Panc1 (cell line): ENCODE results near the gene EEF1E1. TPM values are rescaled to one million over a fixed set of nuclear protein-coding genes. Genes with fewer than 3 reads are reported as not detected.
A peak's percentile ranks its signal among the peaks of the same experiment; 100 is the strongest.

Experiments used
- ATAC-seq: fragments of 200-7000 bp; cut with Tn5 transposase; 2 replicates; pipeline ENCODE4 v1.9.1; 2020; ENCODE audit warnings: mild to moderate bottlenecking, moderate library complexity
- BruUV-seq: library from RNA; stranded (reverse); fragments of 400-500 nt; replicated peaks from 2 replicates; lab custom pipeline; 2021; lab: Mats Ljungman, UMichigan
- CTCF ChIA-PET: fragments of 300-600 bp; sonication (Branson Sonifier 250); formaldehyde crosslinking; loops from one replicate; lab custom pipeline; 2022; ENCODE audit warnings: antibody characterized with exemption; lab: Charles Lee
- POLR2A ChIA-PET: fragments of 300-600 bp; sonication (Branson Sonifier 250); formaldehyde crosslinking; loops from one replicate; lab custom pipeline; 2022; ENCODE audit warnings: antibody characterized with exemption; lab: Charles Lee
- DNase-seq: peaks from one replicate; pipeline ENCODE4 v3.0.0-alpha.2; 2010; ENCODE audit warnings: low read depth, low spot score
- H3K27ac ChIP-seq: 2 replicates; pipeline ENCODE4 v1.5.1; 2011; ENCODE audit warnings: mild to moderate bottlenecking, low read length, inconsistent platforms
- H3K27me3 ChIP-seq: fragments of 200-500 bp; sonication (Bioruptor generic); 2 replicates; pipeline ENCODE4 v1.6.0; 2014; ENCODE audit warnings: low read length, inconsistent platforms; ENCODE audit not compliant: control insufficient read depth, insufficient read depth
- H3K36me3 ChIP-seq: fragments of 200-500 bp; sonication (Bioruptor generic); 2 replicates; pipeline ENCODE4 v1.5.1; 2014; ENCODE audit warnings: inconsistent platforms, mild to moderate bottlenecking, low read length, moderate library complexity; ENCODE audit not compliant: control insufficient read depth, insufficient read depth
- H3K4me1 ChIP-seq: 2 replicates; pipeline ENCODE4 v1.5.1; 2011; ENCODE audit warnings: inconsistent platforms, mild to moderate bottlenecking, low read length, moderate library complexity; ENCODE audit not compliant: control insufficient read depth, insufficient read depth
- H3K4me3 ChIP-seq, 2 experiments: 2 replicates each; pipeline ENCODE4 v1.5.1; 2011 to 2012; ENCODE audit warnings: low read depth in 2 of 2, low read length in 2 of 2, mild to moderate bottlenecking in 2 of 2, inconsistent platforms in 1 of 2, moderate library complexity in 1 of 2
- H3K9me3 ChIP-seq: fragments of 200-500 bp; sonication (Bioruptor generic); 2 replicates; pipeline ENCODE4 v1.5.1; 2014; ENCODE audit warnings: low read depth, mild to moderate bottlenecking, inconsistent platforms, low read length, moderate library complexity; ENCODE audit not compliant: control insufficient read depth, insufficient read depth
- CTCF ChIP-seq: fragments of 450-650 bp; IDR thresholded peaks from 2 replicates; pipeline ENCODE4 v1.5.1; 2017; ENCODE audit warnings: mild to moderate bottlenecking
- POLR2AphosphoS5 ChIP-seq: IDR thresholded peaks from 2 replicates; pipeline ENCODE4 v1.6.1; 2012; ENCODE audit warnings: mild to moderate bottlenecking, low read depth, low read length, moderate library complexity
- REST ChIP-seq, 2 experiments: IDR thresholded peaks; 2 replicates each; pipeline ENCODE4 v1.6.1; 2011 to 2012; ENCODE audit warnings: low read depth in 2 of 2, control low read depth in 1 of 2, low read length in 1 of 2, mild to moderate bottlenecking in 1 of 2, moderate library complexity in 1 of 2; ENCODE audit not compliant: insufficient read depth in 1 of 2
- SIN3A ChIP-seq: IDR thresholded peaks from 2 replicates; pipeline ENCODE4 v1.6.1; 2012; ENCODE audit warnings: low read depth, mild to moderate bottlenecking, low read length, moderate library complexity, borderline replicate concordance; ENCODE audit not compliant: insufficient read depth
- TCF7L2 ChIP-seq: IDR thresholded peaks from 2 replicates; pipeline ENCODE4 v1.6.1; 2011; ENCODE audit warnings: mild to moderate bottlenecking, low read depth, low read length, inconsistent platforms
- in situ Hi-C: cut with HindIII; loops from 2 replicates; pipeline ENCODE4 v1.10.0; 2016; ENCODE audit warnings: low sequenced_read_pairs, low pct_unique_long_range_greater_than_20kb
- intact Hi-C: fragments of 100-400 bp; cut with micrococcal nuclease; formaldehyde crosslinking; loops from one replicate; pipeline ENCODE4 v1.10.0; 2022; ENCODE audit not compliant: unreplicated experiment
- total RNA-seq: library from RNA; stranded (reverse); gene quantifications from one replicate; pipeline ENCODE4 v1.2.1, GENCODE V29; 2021; ENCODE audit not compliant: unreplicated experiment

Gene EEF1E1
- total RNA-seq, 1 experiment from 2014 or later, result 59.5 TPM

- Histone ChIP-seq H3K27me3 (no peaks in the 10 kb centered on the region), H3K4me3 (peak within 1 kb of the TSS; percentile 82), H3K27ac (peak within 1 kb of the TSS; percentile 97), H3K36me3 (peaks cover 7% of the 10 kb centered on the region; the same call in 1 of the 2 replicates), H3K9me3 (no peaks in the 10 kb centered on the region), H3K4me1 (peaks cover 15% of the 10 kb centered on the region; the same call in 1 of the 2 replicates)
- POLR2A ChIA-PET, result interaction anchor here (0.6 kb wide), 2 partner anchors 38 to 58 kb away, joined by 3 read pairs; no protein-coding TSS in a partner anchor
- CTCF ChIA-PET, result interaction anchor here (0.7 kb wide), 1 partner anchor 343 kb away, joined by 3 read pairs; no protein-coding TSS in a partner anchor
- DNase-seq, result no peak
- in situ Hi-C loops (no loop called here), intact Hi-C loops (no loop called here)
- TF ChIP-seq TCF7L2 (0 out of 2 replicates have a peak, but pooled peaks have one; percentile 38), SIN3A (no peak; the same call in 1 of the 2 replicates), CTCF (peak; percentile 24; the same call in 1 of the 2 replicates), REST (IDR thresholded peaks at IDR 0.05; ENCODE audit: insufficient read depth in 1 of 2, low read depth in 2 of 2, low read length in 1 of 2) (no peak), POLR2AphosphoS5 (peak; percentile 49; the same call in 1 of the 2 replicates)
- peak; percentile 97 for ATAC-seq
- BruUV-seq, result no TSS peak
Measured at GRCh38 chr6:8063761-8064637, 38.3 kb downstream of the EEF1E1 start, which contains the start of gene BLOC1S5. BLOC1S5 (minus strand) TSS chr6:8064389; CDS start chr6:8064376, 13 bp downstream.

- Histone ChIP-seq H3K9me3 (no peaks in the 10 kb centered on the region), H3K4me3 (no peak overlapping the region), H3K4me1 (peaks cover 15% of the 10 kb centered on the region; the same call in 1 of the 2 replicates), H3K36me3 (peaks cover 7% of the 10 kb centered on the region; the same call in 1 of the 2 replicates), H3K27ac (no peak overlapping the region), H3K27me3 (no peaks in the 10 kb centered on the region)
- ATAC-seq, result no peak
- ChIA-PET CTCF (no interaction called here), POLR2A (no interaction called here)
- DNase-seq, result no peak
- TF ChIP-seq REST (IDR thresholded peaks at IDR 0.05; ENCODE audit: insufficient read depth in 1 of 2, low read depth in 2 of 2, low read length in 1 of 2), result no peak
- no peak for TF ChIP-seq CTCF
- no peak for TF ChIP-seq TCF7L2
- no peak for TF ChIP-seq SIN3A
- no peak for TF ChIP-seq POLR2AphosphoS5
- BruUV-seq, result no TSS peak
- in situ Hi-C loops, result no loop called here
- intact Hi-C loops, result no loop called here
Measured at GRCh38 chr6:8061736-8062135, 40.6 kb downstream of the EEF1E1 start.
